ENCODE data around the gene C5AR2.

DNA sequence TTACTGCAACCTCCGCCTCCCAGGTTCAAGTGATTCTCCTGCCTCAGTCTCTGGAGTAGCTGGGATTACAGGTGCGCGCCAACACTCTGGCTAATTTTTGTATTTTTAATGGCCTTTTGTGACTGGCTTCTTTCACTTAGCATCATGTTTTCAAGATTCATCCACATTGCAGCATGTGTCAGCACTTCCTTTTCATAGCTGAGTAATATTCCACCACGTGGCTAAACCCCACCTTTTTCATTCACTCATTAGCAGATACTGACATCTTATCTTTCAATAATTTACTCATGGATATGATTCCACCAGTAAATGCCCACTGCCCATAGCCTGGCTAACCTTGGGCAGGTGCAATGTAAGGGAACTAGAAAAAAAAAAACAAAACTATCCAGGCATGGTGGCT lies 15.5 kb upstream of the C5AR2 start:
- TF ChIP-seq EZH2 (IDR thresholded peaks at IDR 0.05; ENCODE audit: low read length, missing control alignments): no peak
- TF ChIP-seq, protein P1, sequence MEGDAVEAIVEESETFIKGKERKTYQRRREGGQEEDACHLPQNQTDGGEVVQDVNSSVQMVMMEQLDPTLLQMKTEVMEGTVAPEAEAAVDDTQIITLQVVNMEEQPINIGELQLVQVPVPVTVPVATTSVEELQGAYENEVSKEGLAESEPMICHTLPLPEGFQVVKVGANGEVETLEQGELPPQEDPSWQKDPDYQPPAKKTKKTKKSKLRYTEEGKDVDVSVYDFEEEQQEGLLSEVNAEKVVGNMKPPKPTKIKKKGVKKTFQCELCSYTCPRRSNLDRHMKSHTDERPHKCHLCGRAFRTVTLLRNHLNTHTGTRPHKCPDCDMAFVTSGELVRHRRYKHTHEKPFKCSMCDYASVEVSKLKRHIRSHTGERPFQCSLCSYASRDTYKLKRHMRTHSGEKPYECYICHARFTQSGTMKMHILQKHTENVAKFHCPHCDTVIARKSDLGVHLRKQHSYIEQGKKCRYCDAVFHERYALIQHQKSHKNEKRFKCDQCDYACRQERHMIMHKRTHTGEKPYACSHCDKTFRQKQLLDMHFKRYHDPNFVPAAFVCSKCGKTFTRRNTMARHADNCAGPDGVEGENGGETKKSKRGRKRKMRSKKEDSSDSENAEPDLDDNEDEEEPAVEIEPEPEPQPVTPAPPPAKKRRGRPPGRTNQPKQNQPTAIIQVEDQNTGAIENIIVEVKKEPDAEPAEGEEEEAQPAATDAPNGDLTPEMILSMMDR (conservative IDR thresholded peaks at IDR 0.05 in 1 of 2, IDR thresholded peaks at IDR 0.05 in 1 of 2; ENCODE audit: low read depth in 1 of 2, low read length in 2 of 2): no peak

All from fibroblast of lung (primary cell).